GM23248 (cell line): Measurements from ENCODE around the gene TCEAL7.

Source experiments
- EZH2 ChIP-seq: fragments of 200-600 bp; sonication (generic); IDR thresholded peaks from 2 replicates; pipeline ENCODE4 v1.6.1; 2018; ENCODE audit warnings: antibody characterized with exemption, mild to moderate bottlenecking; ENCODE audit not compliant: insufficient read depth, poor library complexity, severe bottlenecking
- EZH2phosphoT487 ChIP-seq: fragments of 200-600 bp; sonication (generic); IDR thresholded peaks from 2 replicates; pipeline ENCODE4 v1.6.1; 2018; ENCODE audit warnings: antibody characterized with exemption, moderate library complexity, mild to moderate bottlenecking, low read depth; ENCODE audit not compliant: insufficient read depth

- TF ChIP-seq EZH2 (no peak), EZH2phosphoT487 (no peak)
Measured at GRCh38 chrX:103311399-103311780, 18.6 kb upstream of the TCEAL7 start.
